HepG2 (cell line): ENCODE measurements around the gene MTARC1. TPM values are rescaled to one million over a fixed set of nuclear protein-coding genes. Genes with fewer than 3 reads are reported as not detected.

Source experiments
- CERS6 ChIP-seq: sonication (generic); formaldehyde crosslinking; IDR thresholded peaks from 2 replicates; pipeline ENCODE4 v1.5.0; 2020; ENCODE audit warnings: missing genetic modification reagents
- FOSL2 ChIP-seq: sonication (generic); formaldehyde crosslinking; IDR thresholded peaks from 2 replicates; pipeline ENCODE4 v1.4.0; 2020; ENCODE audit warnings: missing genetic modification reagents
- IRX3 ChIP-seq: sonication (generic); formaldehyde crosslinking; IDR thresholded peaks from 2 replicates; pipeline ENCODE4 v1.8.1; 2023; ENCODE audit warnings: mild to moderate bottlenecking, low read depth, missing genetic modification reagents, borderline replicate concordance
- KDM2A ChIP-seq: sonication (generic); formaldehyde crosslinking; IDR thresholded peaks from 2 replicates; pipeline ENCODE4 v1.4.0; 2020; ENCODE audit warnings: low read depth, missing genetic modification reagents, borderline replicate concordance
- MLLT10 ChIP-seq: sonication (generic); formaldehyde crosslinking; IDR thresholded peaks from 2 replicates; pipeline ENCODE4 v1.4.0; 2020; ENCODE audit warnings: missing genetic modification reagents
- MXI1 ChIP-seq: IDR thresholded peaks from 3 replicates; pipeline ENCODE4 v1.6.1; 2012; ENCODE audit warnings: low read depth, low read length, inconsistent platforms, borderline replicate concordance
- MYC ChIP-seq: sonication (generic); formaldehyde crosslinking; IDR thresholded peaks from 2 replicates; pipeline ENCODE4 v1.9.0; 2021; ENCODE audit warnings: missing genetic modification reagents, borderline replicate concordance
- NR3C1 ChIP-seq: sonication (generic); formaldehyde crosslinking; IDR thresholded peaks from 2 replicates; pipeline ENCODE4 v1.4.0; 2020; ENCODE audit warnings: missing genetic modification reagents
- PATZ1 ChIP-seq: sonication (generic); formaldehyde crosslinking; IDR thresholded peaks from 2 replicates; pipeline ENCODE4 v1.4.0; 2020; ENCODE audit warnings: missing genetic modification reagents
- PHF20 ChIP-seq: sonication (generic); formaldehyde crosslinking; IDR thresholded peaks from 2 replicates; pipeline ENCODE4 v1.5.0; 2020; ENCODE audit warnings: mild to moderate bottlenecking, missing genetic modification reagents
- RAD21 ChIP-seq: fragments of 450-650 bp; formaldehyde crosslinking; IDR thresholded peaks from 2 replicates; pipeline ENCODE4 v1.5.0; 2020; ENCODE audit warnings: mild to moderate bottlenecking
- SALL1 ChIP-seq: sonication (generic); formaldehyde crosslinking; IDR thresholded peaks from 2 replicates; pipeline ENCODE4 v1.8.0; 2022; ENCODE audit warnings: mild to moderate bottlenecking, missing genetic modification reagents
- SMYD3 ChIP-seq: sonication (generic); formaldehyde crosslinking; IDR thresholded peaks from 2 replicates; pipeline ENCODE4 v1.8.1; 2023; ENCODE audit warnings: mild to moderate bottlenecking, missing genetic modification reagents
- ZKSCAN1 ChIP-seq: fragments of 150-350 bp; IDR thresholded peaks from 2 replicates; pipeline ENCODE4 v1.6.1; 2014; ENCODE audit warnings: low read length
- ZNF331 ChIP-seq: sonication (generic); formaldehyde crosslinking; IDR thresholded peaks from 2 replicates; pipeline ENCODE4 v1.4.0; 2020; ENCODE audit warnings: missing genetic modification reagents
- ZNF34 ChIP-seq: sonication (generic); formaldehyde crosslinking; IDR thresholded peaks from 2 replicates; pipeline ENCODE4 v1.4.0; 2020; ENCODE audit warnings: mild to moderate bottlenecking, missing genetic modification reagents, borderline replicate concordance
- ZNF441 ChIP-seq: sonication (generic); formaldehyde crosslinking; IDR thresholded peaks from 2 replicates; pipeline ENCODE4 v1.7.0; 2021; ENCODE audit warnings: missing genetic modification reagents, borderline replicate concordance
- polyA plus RNA-seq, 8 experiments: library from polyadenylated mRNA; depleted of rRNA in 3 of 8; stranded (reverse) in 7 of 8; unstranded in 1 of 8; fragments of >200 nt; fragmentation: Illumina TruSeq in 4 of 8; extraction: Trizol in 4 of 8; gene quantifications; 2 replicates each; pipeline versions ENCODE4 v1.2.1 to v1.2.3, GENCODE V29; 2011 to 2016; ENCODE audit warnings: low read depth in 4 of 8, missing spikeins in 1 of 8, mixed read lengths in 1 of 8; ENCODE audit not compliant: insufficient read depth in 1 of 8
- total RNA-seq, 5 experiments: library from RNA; depleted of rRNA; stranded (reverse); fragments of >200 nt; fragmentation: Illumina TruSeq; extraction: Trizol; gene quantifications; 2 replicates each; pipeline ENCODE4 v1.2.3, GENCODE V29; 2016; ENCODE audit warnings: low read depth in 1 of 5
- TF ChIP-seq, protein P1 (sequence below): IDR thresholded peaks from 2 replicates; pipeline ENCODE4 v1.6.1; 2016; ENCODE audit warnings: mild to moderate bottlenecking, missing biosample characterization, missing genetic modification reagents
- TF ChIP-seq, protein P2 (sequence below): IDR thresholded peaks from 2 replicates; pipeline ENCODE4 v1.6.1; 2012; ENCODE audit warnings: low read depth, low read length, improper control_type of control experiment
- TF ChIP-seq, protein P3 (sequence below): sonication (generic); formaldehyde crosslinking; IDR thresholded peaks from 2 replicates; pipeline ENCODE4 v1.5.0; 2020; ENCODE audit warnings: missing genetic modification reagents
- TF ChIP-seq, protein P4 (sequence below): sonication (generic); formaldehyde crosslinking; IDR thresholded peaks from 2 replicates; pipeline ENCODE4 v1.4.0; 2020; ENCODE audit warnings: missing genetic modification reagents, borderline replicate concordance

Gene MTARC1
- total and polyA plus RNA-seq, 2 of the 13 experiments (the other 11 are each of a cell fraction or from before 2014, with no cell fraction given) = 19.4 to 106 TPM

- TF ChIP-seq, protein P1, sequence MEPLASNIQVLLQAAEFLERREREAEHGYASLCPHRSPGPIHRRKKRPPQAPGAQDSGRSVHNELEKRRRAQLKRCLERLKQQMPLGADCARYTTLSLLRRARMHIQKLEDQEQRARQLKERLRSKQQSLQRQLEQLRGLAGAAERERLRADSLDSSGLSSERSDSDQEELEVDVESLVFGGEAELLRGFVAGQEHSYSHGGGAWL (CRISPR knock-in tag) = peak; percentile 53; the same call in 1 of the 2 replicates
- TF ChIP-seq MYC = no peak
- no peak for TF ChIP-seq PHF20 (CRISPR knock-in tag)
- TF ChIP-seq IRX3 (CRISPR knock-in tag) = no peak
- TF ChIP-seq, protein P2, sequence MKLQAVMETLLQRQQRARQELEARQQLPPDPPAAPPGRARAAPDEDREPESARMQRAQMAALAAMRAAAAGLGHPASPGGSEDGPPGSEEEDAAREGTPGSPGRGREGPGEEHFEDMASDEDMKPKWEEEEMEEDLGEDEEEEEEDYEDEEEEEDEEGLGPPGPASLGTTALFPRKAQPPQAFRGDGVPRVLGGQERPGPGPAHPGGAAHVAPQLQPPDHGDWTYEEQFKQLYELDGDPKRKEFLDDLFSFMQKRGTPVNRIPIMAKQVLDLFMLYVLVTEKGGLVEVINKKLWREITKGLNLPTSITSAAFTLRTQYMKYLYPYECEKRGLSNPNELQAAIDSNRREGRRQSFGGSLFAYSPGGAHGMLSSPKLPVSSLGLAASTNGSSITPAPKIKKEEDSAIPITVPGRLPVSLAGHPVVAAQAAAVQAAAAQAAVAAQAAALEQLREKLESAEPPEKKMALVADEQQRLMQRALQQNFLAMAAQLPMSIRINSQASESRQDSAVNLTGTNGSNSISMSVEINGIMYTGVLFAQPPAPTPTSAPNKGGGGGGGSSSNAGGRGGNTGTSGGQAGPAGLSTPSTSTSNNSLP = no peak
- no peak for TF ChIP-seq CERS6 (CRISPR knock-in tag)
- TF ChIP-seq PATZ1 (CRISPR knock-in tag) = no peak
- no peak for TF ChIP-seq NR3C1 (CRISPR knock-in tag)
- TF ChIP-seq ZNF34 (CRISPR knock-in tag) = no peak
- no peak for TF ChIP-seq ZNF441 (CRISPR knock-in tag)
- no peak for TF ChIP-seq MXI1
- TF ChIP-seq, protein P3, sequence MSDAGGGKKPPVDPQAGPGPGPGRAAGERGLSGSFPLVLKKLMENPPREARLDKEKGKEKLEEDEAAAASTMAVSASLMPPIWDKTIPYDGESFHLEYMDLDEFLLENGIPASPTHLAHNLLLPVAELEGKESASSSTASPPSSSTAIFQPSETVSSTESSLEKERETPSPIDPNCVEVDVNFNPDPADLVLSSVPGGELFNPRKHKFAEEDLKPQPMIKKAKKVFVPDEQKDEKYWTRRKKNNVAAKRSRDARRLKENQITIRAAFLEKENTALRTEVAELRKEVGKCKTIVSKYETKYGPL (CRISPR knock-in tag) = no peak
- peak; percentile 58; the same call in 1 of the 2 replicates for TF ChIP-seq ZNF331 (CRISPR knock-in tag)
- TF ChIP-seq RAD21 (CRISPR knock-in tag) = peak; percentile 96
- TF ChIP-seq MLLT10 = no peak
- TF ChIP-seq, protein P4, sequence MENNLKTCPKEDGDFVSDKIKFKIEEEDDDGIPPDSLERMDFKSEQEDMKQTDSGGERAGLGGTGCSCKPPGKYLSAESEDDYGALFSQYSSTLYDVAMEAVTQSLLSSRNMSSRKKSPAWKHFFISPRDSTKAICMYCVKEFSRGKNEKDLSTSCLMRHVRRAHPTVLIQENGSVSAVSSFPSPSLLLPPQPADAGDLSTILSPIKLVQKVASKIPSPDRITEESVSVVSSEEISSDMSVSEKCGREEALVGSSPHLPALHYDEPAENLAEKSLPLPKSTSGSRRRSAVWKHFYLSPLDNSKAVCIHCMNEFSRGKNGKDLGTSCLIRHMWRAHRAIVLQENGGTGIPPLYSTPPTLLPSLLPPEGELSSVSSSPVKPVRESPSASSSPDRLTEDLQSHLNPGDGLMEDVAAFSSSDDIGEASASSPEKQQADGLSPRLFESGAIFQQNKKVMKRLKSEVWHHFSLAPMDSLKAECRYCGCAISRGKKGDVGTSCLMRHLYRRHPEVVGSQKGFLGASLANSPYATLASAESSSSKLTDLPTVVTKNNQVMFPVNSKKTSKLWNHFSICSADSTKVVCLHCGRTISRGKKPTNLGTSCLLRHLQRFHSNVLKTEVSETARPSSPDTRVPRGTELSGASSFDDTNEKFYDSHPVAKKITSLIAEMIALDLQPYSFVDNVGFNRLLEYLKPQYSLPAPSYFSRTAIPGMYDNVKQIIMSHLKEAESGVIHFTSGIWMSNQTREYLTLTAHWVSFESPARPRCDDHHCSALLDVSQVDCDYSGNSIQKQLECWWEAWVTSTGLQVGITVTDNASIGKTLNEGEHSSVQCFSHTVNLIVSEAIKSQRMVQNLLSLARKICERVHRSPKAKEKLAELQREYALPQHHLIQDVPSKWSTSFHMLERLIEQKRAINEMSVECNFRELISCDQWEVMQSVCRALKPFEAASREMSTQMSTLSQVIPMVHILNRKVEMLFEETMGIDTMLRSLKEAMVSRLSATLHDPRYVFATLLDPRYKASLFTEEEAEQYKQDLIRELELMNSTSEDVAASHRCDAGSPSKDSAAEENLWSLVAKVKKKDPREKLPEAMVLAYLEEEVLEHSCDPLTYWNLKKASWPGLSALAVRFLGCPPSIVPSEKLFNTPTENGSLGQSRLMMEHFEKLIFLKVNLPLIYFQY (CRISPR knock-in tag) = 0 out of 2 replicates have a peak, but pooled peaks have one; percentile 44
- TF ChIP-seq FOSL2 = no peak; the same call in 1 of the 2 replicates
- peak; percentile 70; the same call in 1 of the 2 replicates for TF ChIP-seq KDM2A (CRISPR knock-in tag)
- no peak for TF ChIP-seq ZKSCAN1
- no peak for TF ChIP-seq SMYD3
- TF ChIP-seq SALL1 (CRISPR knock-in tag) = peak; percentile 82
Measured at GRCh38 chr1:220776720-220777326, 9.9 kb upstream of the MTARC1 start (continued).
